Right renal pelvis (tissue), 4 donors: ENCODE results near the gene PKNOX2. TPM values are rescaled to one million over a fixed set of nuclear protein-coding genes. Genes with fewer than 3 reads are reported as not detected.

Experiments used
- DNase-seq, 4 donors: peaks; one replicate each; pipeline ENCODE4 v3.0.0-alpha.2; 2013; ENCODE audit warnings: low read depth in 4 of 4, low spot score in 3 of 4, missing footprints in 1 of 4
- polyA plus RNA-seq, 4 donors: library from polyadenylated mRNA; unstranded; fragments of 120-200 nt; gene quantifications; one replicate each; pipeline ENCODE4 v1.2.1, GENCODE V29; 2013; ENCODE audit not compliant: insufficient read length in 4 of 4

The PKNOX2 gene, protein sequence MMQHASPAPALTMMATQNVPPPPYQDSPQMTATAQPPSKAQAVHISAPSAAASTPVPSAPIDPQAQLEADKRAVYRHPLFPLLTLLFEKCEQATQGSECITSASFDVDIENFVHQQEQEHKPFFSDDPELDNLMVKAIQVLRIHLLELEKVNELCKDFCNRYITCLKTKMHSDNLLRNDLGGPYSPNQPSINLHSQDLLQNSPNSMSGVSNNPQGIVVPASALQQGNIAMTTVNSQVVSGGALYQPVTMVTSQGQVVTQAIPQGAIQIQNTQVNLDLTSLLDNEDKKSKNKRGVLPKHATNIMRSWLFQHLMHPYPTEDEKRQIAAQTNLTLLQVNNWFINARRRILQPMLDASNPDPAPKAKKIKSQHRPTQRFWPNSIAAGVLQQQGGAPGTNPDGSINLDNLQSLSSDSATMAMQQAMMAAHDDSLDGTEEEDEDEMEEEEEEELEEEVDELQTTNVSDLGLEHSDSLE
- 10 to 100 TPM; 13.2 to 14.5 (median 13.4) TPM for polyA plus RNA-seq

DNA sequence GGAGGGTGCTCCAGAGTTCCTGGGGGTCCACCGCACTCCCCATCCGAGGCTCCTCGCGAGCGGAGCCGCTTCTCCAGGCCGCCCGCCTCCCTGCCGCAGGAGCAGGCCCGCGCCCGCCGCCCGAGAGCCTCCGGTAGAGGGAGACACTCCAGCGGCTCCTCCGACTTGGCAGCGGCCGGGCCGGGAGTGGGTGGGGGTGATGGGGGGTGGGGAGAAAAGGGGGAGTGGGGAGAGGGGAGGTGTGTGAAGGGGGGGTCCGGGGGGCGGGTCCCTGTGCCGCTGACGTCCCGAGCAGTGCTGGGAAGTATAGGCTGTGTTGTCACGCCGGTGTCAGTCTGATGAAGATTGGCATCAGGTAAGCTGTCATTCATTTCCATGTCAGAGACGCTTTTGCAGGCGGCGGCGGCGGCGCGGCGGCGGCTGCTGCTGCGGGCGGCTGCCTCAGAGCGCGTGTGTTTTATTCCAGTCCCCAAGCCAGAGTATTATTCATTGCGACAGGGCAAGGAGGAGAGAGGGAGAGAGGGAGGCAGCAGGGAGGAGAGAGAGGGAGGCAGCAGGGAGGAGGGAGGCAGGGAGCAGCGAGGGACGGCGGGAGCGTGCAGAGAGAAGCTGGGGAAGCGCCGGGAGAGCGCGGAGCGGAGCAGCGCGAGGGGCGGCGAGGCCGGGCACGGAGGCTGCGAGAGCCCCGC lies at the start of gene PKNOX2:
Gene PKNOX2 (plus strand): TSS at position 330 of the 689 bp plus-strand sequence. CDS start 186,555 bp downstream, outside the sequence.
- DNase-seq = peak in 1 of 4 donors; percentile 61

DNA sequence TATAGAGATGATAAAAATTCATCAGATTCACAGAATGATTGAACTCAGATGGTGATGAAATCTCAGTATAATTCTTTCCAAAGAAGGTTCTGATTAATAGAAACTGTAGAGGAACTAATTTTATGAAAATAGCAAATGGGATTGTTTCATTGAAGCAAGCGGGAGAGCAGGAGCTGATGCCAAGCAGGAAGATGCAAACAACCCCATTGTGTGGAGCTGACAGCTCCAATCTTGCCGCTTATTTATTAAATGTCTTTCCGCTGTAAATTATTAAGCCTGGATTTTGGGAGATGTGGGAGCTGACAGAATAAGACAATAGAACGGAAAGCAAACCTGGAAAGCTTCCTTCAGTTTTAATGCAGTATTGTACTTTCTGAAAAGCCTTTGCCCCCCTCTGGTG lies 47.1 kb upstream of the PKNOX2 start:
- DNase-seq = no peak

DNA sequence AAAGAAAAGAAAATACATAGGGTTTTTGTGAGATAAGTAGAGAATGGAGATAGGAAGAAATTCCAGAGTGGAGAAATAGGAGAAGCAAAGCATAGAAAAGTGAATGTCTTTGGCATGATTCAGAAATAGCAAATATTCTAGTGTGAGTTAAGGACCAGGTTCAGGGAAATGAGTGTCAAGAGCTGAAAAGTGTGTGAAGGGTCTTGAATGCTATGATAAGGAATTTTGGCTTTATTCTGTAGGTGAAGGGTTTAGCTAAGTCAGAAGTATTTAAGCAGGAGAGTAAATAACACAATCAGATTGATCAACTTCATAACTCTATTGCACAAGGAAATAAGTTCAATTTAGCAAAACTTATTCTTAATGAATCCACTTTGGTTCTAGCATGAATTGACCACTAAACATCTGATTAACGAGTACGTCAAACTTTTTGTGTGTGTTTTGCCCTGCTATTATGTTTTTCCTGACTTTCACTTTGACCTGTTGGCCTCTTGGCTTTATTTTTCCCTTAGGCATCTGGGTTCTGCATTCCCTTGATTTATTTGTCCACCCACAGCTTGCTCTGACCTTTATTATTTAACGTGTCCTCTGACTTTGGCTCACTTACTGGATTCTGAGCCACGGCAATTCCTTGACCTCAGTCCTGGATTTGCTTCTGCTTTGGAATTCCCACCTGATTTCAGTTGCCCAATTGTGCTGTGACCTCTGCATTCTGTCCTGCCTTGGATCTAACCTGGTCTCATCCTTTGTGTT lies 41.2 kb upstream of the PKNOX2 start:
- no peak for DNase-seq

DNA sequence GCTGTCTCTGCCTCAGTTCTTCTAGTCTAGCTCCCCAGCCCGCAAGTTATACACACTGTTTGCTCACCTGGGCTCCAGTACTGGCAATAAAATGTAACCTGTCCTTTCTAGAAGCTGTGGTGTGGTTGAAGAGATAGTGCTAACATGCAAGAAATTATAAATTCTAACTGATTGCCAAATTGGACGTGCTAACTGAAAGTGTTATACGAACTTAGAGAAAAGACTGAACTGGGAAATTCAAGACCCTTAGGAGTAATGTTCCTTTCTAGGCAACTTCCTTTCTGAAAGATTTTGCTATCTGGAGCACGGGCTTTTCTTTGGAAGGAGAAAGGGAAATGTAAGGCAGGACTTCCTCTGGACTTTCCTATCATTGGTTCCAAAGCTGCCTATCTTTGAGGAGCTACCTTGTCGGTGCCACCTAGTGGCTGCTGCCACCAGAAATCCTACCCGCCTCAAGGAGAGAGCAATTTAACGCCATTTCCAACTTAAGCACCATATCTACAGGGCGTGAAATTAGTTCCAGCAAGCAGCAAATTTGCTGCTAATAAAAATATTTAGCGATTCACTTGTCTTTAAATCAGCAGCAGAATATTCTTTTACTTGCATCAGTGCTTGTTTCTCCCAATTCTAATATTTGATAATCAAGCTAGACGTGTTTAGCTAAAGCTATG lies 40.5 kb upstream of the PKNOX2 start:
- DNase-seq = no peak

DNA sequence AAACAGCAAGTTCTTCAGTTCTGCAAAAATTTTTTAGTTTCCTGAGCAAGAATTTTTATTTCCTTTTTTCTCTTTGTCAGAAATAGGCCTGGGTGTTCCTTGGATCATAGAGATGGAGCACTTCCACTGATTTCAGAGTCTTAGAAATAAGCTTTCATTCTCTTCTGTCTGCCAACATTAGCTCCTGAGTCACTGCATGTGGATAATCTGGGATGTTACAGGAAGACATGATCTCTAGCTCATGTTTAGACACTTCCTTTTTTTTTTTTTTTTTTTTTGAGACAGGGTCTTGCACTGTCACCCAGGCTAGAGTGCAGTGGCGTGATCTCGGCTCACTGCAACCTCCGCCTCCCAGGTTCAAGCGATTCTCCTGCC lies 39.9 kb upstream of the PKNOX2 start:
- DNase-seq = no peak

DNA sequence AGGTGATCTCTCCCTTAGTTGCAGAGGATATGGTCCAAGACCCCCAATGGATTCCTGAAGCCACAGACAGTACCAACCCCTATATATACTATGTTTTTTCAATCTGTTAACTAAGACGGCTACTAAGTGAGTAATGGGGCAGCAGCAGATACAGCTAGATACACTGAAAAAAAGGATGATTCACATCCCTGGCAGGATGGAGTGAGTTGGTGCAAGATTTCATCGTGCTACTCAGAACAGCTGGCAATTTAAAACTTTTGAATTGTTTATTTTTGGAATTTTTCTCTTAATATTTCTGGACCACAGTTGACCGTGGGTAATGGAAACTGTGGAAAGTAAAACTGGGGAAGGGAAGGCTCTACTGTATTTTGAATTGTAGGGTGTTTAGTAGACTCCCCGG lies 36.1 kb upstream of the PKNOX2 start:
- no peak for DNase-seq

DNA sequence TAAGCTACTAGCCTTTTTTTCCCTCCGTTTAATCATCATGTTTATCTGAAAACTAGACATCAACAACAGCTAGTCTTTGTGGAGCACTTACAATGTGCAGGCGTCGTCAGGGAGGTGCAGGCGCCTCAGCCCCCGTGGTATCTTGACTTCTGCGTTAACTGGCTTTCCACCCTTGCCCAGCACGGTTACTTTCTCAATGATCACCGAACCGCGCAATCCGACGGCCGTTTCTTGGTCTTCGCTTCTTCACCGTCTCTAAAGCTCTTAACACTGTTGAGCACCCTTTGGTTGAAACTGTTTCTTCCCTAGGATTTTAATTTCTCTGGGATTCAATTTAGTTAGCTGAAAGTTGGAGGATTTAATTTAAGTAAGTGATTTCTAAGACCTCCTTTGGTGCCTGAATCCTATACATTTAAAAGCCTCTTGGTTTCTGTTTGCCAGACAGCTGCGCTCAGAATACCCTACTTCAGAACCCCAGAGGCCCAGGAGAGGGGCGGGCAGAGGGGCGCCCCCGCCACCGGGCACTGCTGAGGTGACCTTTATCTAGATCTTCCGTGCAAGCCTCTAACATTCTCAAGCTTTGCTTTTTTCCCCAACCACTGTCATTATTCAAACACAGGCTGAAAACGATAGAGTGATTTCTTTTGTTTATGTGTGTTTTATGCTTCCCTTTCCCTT lies 35.1 kb upstream of the PKNOX2 start:
- no peak for DNase-seq

DNA sequence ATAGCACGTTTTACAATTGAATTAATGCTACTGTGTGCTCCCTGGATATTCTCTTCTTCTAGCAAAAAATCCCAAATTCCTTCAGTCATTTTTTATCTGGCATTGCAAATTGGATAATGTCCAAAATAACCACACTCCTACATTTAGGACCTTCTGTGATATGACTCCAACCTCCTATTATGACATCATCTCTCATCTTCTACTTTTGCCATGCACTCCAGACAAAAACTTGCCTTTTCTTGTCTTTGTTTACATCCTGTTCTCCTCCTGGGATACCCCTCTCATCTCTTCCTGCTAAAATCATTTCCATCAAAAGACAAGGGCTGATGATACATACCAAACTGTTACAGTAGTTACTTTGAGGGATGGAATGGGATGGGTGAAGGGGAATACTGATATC lies 32.5 kb upstream of the PKNOX2 start:
- no peak for DNase-seq

DNA sequence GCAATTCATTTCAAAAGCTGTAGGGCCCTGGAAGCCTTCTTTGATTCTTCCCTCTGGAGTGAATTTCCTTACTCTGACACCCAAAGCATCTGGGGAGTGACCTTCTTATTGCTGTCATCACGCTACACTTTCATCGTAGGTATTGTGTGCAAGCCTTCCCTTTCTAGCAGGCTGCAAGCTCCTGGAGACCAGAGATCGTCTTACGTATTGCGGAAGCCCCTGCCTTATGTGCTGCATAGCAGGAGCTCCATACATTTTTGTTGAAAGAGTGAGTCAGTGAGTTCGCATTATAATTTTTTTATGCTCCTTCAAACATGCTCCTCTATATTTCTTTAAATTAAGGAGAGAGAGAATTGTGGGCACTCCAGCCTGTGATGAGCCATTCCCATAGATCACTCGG lies 32.0 kb upstream of the PKNOX2 start:
- DNase-seq = no peak

DNA sequence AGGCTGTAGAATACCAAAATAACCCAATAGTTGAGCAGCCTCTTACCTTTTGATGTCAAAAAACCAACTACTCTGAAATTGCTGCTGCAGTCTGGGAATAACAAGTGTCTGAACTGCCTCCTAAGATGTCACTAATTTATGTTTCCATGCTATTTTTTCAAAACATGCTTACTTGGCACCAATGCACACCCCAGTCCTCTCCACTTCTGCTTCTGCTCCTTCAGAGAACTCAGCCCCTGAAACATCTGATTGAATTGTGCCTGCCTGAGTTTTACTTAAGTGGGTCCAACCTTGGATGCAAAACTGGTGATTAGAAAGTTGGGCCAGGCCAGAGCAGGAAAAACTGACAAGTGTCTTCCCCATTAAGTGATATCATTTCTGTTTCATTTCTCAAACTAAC lies 28.6 kb upstream of the PKNOX2 start:
- DNase-seq = no peak

DNA sequence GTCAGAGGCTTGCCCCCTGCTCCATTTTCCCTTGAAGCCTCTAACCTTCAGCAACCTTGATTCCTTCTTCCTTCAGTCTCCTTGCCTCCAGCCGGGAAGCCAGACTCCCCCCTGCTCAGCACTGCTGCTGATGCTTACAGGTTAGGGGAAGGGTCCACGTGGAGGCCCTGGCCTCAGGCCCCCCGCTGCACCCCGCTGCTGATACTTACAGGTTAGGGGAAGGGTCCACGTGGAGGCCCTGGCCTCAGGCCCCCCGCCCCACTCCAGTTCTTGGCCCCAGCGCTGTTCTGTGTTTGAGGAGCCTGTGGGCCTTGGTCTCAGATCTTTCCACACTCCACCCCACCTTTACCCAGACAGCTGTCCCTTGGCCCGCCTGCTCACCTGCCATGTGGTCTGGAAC lies 25.6 kb upstream of the PKNOX2 start:
- DNase-seq = no peak

DNA sequence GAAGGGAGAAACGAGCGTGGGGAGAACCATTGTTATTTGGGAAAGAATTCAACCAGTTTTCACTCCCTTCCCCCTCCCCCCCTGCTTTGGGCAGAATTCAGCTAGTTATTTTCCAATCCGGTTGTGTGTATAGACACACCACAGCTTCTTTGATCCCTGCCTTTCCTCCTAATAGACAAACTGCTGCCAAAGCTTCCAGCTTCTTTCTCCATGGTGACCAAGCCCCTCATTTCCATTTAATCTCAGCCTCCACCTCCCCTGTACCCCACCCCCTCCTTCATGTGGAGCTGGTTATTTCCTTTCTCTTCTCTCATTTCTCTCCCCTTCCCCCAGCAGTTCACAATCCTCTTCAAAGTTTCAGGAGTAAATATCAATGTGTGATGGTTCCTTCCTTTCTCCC lies 24.8 kb upstream of the PKNOX2 start:
- DNase-seq = no peak

DNA sequence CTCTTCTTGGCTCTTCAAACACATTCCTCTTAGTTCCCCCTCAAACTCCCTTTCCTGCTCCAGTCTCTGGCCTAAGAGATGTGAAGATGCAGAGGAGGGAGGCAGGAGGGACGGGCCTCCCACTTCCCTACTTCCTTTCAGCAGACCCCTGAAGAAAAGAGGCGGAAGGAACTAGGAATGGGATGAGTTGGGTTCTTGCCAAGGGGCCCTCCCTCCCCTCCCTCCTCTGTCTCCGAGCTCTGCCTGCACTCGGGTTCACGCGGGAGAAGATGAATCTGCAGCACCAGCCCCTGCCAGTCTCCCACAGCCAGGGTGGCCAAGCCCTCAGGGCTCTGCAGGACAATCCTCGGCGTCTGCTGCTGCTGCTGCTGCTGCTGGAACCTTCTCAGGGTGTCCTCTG lies 24.3 kb upstream of the PKNOX2 start:
- DNase-seq = no peak

DNA sequence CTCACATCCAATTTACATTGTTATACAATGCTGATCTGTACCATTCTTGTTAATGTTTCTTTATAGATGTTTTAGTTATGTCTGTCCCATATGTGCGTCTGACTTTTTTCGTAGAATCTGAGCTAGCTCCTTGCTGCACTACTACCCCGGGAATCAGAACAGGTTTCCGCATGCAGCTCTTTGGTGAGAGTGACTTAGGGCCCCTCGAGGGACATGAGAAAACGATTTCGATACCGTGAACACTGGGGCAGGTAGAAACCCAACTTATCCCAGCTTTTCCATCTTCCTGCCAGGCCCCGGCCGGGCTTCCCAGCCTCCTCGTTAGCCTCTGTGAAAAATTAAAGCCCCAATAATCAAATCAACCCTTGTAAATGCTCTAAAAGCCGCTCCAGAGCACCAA lies 23.4 kb upstream of the PKNOX2 start:
- no peak for DNase-seq

DNA sequence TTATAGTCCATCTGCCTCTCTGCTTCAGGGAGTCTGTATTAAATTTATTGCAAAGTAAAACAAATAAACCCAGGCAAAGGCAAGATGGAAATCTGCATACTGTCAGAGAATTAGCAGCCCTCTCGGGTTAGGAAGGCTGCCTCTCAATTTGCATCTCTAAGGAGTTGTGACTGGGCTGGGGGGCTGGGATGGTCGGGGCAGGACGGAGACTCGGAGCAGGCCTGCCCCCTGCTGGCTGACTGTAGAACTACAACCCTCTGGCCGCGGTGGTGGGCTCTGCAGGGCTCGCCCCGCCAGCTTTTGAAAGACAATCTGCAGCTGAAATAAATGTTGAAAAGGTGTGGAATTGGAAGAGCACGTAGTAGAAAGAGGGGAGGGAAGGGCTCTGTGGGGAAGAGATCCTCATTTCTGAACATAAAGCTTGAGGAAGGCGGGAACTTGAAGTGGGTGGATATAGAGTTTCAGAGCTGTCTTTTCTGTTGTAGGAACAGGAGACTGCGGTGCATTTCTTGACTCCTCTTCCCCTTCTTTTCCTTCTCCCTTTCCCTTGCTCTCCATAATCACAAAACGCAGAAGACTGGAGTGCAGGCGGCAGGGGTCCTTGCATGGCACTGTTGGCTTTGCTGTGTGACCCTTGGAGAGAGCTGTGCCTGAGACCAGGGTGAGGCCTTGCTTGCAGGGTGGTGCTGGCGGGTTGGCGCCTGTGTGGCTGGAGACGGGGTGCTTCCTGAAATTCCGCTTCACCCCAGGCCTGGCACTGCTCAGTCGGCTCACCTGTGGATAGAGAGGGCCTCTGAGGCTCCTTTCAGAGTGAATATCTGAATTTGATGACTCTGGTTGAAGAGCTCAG lies 22.6 kb upstream of the PKNOX2 start:
- DNase-seq = no peak

DNA sequence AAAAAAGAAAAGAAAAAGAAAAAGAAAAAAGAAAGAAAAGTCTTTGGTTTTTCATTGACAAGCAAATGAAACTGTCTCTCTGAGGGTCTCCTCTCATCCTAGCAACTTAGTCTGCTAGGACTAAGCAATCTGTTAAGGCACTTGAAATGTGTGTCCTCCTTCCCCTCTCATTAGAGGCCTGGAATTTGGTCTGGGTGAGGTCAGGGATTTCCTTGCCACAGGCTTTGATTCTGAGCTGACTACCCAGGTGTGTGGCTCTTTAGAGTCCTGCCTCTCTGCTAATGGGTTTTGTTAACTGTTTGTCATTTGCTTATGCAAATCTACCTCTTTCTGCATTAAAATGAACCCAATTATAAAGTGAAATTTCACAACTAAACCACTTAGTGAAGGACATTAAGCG lies 18.3 kb upstream of the PKNOX2 start:
- no peak for DNase-seq

DNA sequence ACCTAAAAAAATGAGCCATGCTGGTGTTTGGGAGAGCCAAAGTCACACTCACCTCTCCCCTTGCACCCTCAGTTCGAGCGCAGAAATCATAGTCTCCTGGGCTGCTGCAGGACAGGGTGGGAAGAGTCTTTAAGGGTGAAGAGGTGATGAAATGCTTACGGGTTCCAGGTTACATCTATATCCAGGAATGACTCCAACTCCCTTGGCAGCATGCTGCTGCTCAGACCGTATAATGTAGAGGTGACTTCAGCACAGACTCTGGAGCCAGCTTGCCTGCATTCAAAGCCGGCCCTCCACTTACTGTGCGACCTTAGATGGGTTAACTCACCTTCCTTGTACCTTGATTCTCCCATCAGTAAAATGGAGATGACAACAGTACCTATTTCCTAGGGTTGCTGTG lies 17.3 kb upstream of the PKNOX2 start:
- DNase-seq = no peak

DNA sequence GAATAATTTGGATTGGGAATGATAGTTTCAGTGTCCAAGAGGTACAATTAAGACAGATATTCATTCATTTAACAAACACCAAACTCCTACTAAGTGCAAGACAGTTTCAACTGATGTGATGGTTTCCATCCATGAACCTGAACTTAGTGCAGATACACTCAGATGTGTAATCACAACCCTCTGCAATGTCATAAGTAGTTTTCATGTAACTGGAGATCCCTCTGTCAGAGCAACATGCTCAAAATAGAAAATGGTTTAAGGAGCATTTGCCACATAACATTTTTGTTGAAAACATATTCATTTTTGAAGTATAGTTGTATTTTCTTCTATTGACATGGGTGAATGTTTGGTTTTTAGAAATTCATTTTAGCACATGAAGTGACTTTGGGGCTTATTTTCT lies 16.5 kb upstream of the PKNOX2 start:
- DNase-seq = no peak

DNA sequence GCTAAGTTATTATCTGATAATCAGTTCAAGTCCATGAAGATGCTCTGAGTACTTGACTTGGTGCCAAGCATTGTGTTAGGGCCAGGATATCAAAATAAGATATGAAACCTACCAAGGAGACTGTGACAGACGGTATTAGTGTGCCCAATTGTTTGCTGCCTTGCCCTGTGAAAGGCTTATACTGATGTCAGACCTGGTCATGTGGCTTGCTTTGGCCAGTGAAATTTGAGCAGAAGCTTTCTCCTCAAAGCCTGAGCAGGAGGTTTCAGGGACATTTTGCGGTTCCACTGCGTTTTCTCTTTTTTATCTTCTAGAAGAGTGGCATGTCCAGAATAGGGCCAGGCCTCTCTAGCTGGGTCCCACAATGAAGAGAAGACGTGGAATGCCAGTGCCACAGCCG lies 15.8 kb upstream of the PKNOX2 start:
- DNase-seq = no peak
